T-cell (primary cell): Measurements from ENCODE around the gene KCNK18. TPM values are rescaled to one million over a fixed set of nuclear protein-coding genes. Genes with fewer than 3 reads are reported as not detected.

Experiments used
- ATAC-seq, 4 experiments: fragments of 200-7000 bp in 3 of 4; fragments of 150-1000 bp in 1 of 4; cut with Tn5 transposase; replicated peaks in 1 of 4; 1 replicate in 3 of 4; 2 replicates in 1 of 4; pipeline ENCODE4 v1.10.0; 2021; ENCODE audit warnings: moderate library complexity in 3 of 4, mild to moderate bottlenecking in 2 of 4, moderate number of reproducible peaks in 1 of 4
- CTCF ChIA-PET, 2 donors: fragments of 300-600 bp; sonication (Branson Sonifier 250); formaldehyde crosslinking; loops; one replicate each; lab custom pipeline; 2022; ENCODE audit warnings: antibody characterized with exemption in 2 of 2; lab: Charles Lee
- POLR2A ChIA-PET, 2 donors: fragments of 300-600 bp; sonication (Branson Sonifier 250); formaldehyde crosslinking; loops; one replicate each; lab custom pipeline; 2022; ENCODE audit warnings: antibody characterized with exemption in 2 of 2; lab: Charles Lee
- DNase-seq, 35 experiments: peaks; one replicate each; pipeline versions ENCODE4 v3.0.0 to v3.0.0-alpha.2; 2013 to 2023
- H3K27ac ChIP-seq: one replicate; pipeline ENCODE4 v1.5.1; 2013; ENCODE audit warnings: low read length
- H3K27me3 ChIP-seq, 2 experiments: replicated peaks in 1 of 2; 1 replicate in 1 of 2; 2 replicates in 1 of 2; pipeline versions ENCODE4 v1.6.1 to v1.7.0; 2013; ENCODE audit warnings: low read length in 1 of 2, mixed read lengths in 1 of 2; ENCODE audit not compliant: control insufficient read depth in 2 of 2, insufficient read depth in 2 of 2; ENCODE audit errors: extremely low read depth in 1 of 2
- H3K36me3 ChIP-seq, 2 donors: 1 replicate in 1 of 2; 2 replicates in 1 of 2; pipeline versions ENCODE4 v1.6.1 to v1.7.0; 2013; ENCODE audit warnings: low read length in 1 of 2; ENCODE audit not compliant: control insufficient read depth in 2 of 2, insufficient read depth in 1 of 2; ENCODE audit errors: extremely low read depth in 1 of 2
- H3K4me1 ChIP-seq, 2 experiments: 1 replicate in 1 of 2; 2 replicates in 1 of 2; pipeline versions ENCODE4 v1.6.1 to v1.7.0; 2013; ENCODE audit warnings: low read length in 2 of 2, mixed read lengths in 1 of 2; ENCODE audit not compliant: insufficient read depth in 2 of 2, control insufficient read depth in 1 of 2; ENCODE audit errors: extremely low read depth in 1 of 2
- H3K4me3 ChIP-seq, 2 donors: 1 replicate in 1 of 2; 2 replicates in 1 of 2; pipeline versions ENCODE4 v1.5.1 to v1.7.0; 2013; ENCODE audit warnings: mild to moderate bottlenecking in 2 of 2, low read length in 1 of 2, moderate library complexity in 1 of 2; ENCODE audit not compliant: control insufficient read depth in 1 of 2; ENCODE audit errors: extremely low read depth in 1 of 2
- H3K9me3 ChIP-seq: 2 replicates; pipeline ENCODE4 v1.7.0; 2013
- H3K27ac Mint-ChIP-seq, 2 donors: one replicate each; pipeline ENCODE4 v1.8.0; 2020 to 2021; ENCODE audit warnings: mild to moderate bottlenecking in 2 of 2, mixed read lengths in 2 of 2
- H3K27me3 Mint-ChIP-seq, 2 donors: one replicate each; pipeline ENCODE4 v1.8.0; 2021 to 2022; ENCODE audit warnings: mixed read lengths in 2 of 2
- H3K36me3 Mint-ChIP-seq: one replicate; pipeline ENCODE4 v1.8.0; 2021; ENCODE audit warnings: mixed read lengths
- H3K4me1 Mint-ChIP-seq, 3 donors: one replicate each; pipeline ENCODE4 v1.8.0; 2020 to 2022; ENCODE audit warnings: mixed read lengths in 3 of 3, mild to moderate bottlenecking in 1 of 3
- H3K4me3 Mint-ChIP-seq, 3 donors: one replicate each; pipeline ENCODE4 v1.8.0; 2020 to 2022; ENCODE audit warnings: mild to moderate bottlenecking in 3 of 3, mixed read lengths in 3 of 3, moderate library complexity in 3 of 3
- H3K9me3 Mint-ChIP-seq, 3 donors: one replicate each; pipeline ENCODE4 v1.8.0; 2020 to 2022; ENCODE audit warnings: mixed read lengths in 3 of 3
- WGBS: methylation state at CpG from one replicate; pipeline ENCODE4 v1.1.5; 2013; ENCODE audit warnings: missing lambda C conversion rate; ENCODE audit not compliant: insufficient coverage; 5-methylcytosine and 5-hydroxymethylcytosine counted together
- total RNA-seq, 35 experiments: library from RNA in 6 of 35; stranded (reverse) in 6 of 35; fragments of 120-200 nt in 1 of 35; gene quantifications; one replicate each; pipeline versions ENCODE4 v1.2.1 to v1.2.4 and lab custom pipeline; 2013 to 2026

KCNK18 gene
- total RNA-seq, 5 donors from 2014 or later (not counting 1 experiment from before 2014, with no cell fraction given): not detected

DNA sequence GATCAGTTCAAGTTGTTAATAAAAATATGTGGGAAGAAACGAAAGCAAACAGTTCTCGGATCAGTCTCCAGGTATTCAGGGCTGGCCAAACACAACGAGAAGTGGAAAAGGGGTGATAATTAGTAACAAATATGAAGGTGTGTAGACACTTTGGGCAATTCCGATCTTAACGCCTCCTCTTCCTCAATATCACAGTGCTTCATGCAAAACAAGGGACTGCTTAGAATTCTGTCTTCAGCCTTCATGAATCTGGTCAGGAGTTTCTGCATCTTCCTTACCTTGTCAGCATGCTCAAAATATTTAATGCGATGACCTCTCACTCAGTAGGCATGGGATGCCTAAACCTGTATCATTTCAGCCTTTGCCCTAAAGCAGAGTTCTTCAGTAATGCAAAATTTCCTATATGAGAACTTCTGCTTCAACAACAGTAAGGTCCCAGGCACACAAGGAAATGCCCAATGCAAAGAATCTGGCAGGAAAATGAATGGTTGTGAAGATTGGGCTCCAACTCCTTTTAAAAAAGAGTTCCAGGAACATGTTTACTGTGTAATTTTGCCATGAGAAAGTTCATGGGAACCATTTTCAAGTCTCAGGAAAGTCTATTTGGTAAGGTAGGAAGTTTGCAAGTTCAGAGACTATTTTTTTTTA lies 35.8 kb upstream of the KCNK18 start:
- Histone ChIP-seq H3K4me1 (peaks cover 2 to 29% of the 10 kb centered on the region in 2 experiments), H3K9me3 (no peaks in the 10 kb centered on the region), H3K36me3 (no peaks in the 10 kb centered on the region), H3K27ac (no peak overlapping the region), H3K4me3 (no peak overlapping the region), H3K27me3 (peaks cover 37 to 41% of the 10 kb centered on the region in 2 experiments)
- WGBS: 40% methylated on average over 1 of the region's 6 CpGs
- Mint-ChIP-seq H3K4me3 (peak overlapping the region in 1 of 3 donors; percentile 74), H3K36me3 (no peaks in the 10 kb centered on the region), H3K4me1 (peaks cover 30 to 34% (median 31%) of the 10 kb centered on the region in 3 donors), H3K27me3 (peaks cover 76 to 84% of the 10 kb centered on the region in 2 donors), H3K27ac (peak overlapping the region in 1 of 2 donors; percentile 19), H3K9me3 (no peaks in the 10 kb centered on the region)
- DNase-seq: no peak
- POLR2A ChIA-PET: no interaction called here
- ATAC-seq: no peak
- CTCF ChIA-PET: interaction anchor here in 1 of 2 donors (1.0 kb wide), 1 partner anchor 13 kb away, joined by 4 read pairs; no protein-coding TSS in a partner anchor

- peak overlapping the region; percentile 15 to 74 (median 54) for H3K4me3 Mint-ChIP-seq
- ATAC-seq (peak in 1 of 4 experiments; percentile 23), DNase-seq (no peak)
- peaks cover 78 to 85% of the 10 kb centered on the region in 2 donors for H3K27me3 Mint-ChIP-seq
- no peaks in the 10 kb centered on the region for H3K9me3 Mint-ChIP-seq
- H3K4me1 ChIP-seq: peaks cover 2 to 34% of the 10 kb centered on the region in 2 experiments
- H3K9me3 ChIP-seq: no peaks in the 10 kb centered on the region
- ChIA-PET CTCF (interaction anchor here (0.5 to 2.1 kb wide), 3 partner anchors 12 to 33 kb away, joined by 4 to 11 read pairs (median 4); no protein-coding TSS in a partner anchor), POLR2A (interaction anchor here in 1 of 2 donors (0.6 kb wide), 1 partner anchor 125 kb away, joined by 5 read pairs; no protein-coding TSS in a partner anchor)
- peak overlapping the region in 1 of 2 donors; percentile 10 for H3K27ac Mint-ChIP-seq
- H3K36me3 Mint-ChIP-seq: no peaks in the 10 kb centered on the region
- no peaks in the 10 kb centered on the region for H3K36me3 ChIP-seq
- H3K27ac ChIP-seq: no peak overlapping the region
- WGBS: 6% methylated on average over 33 of the region's 39 CpGs
- H3K27me3 ChIP-seq: peaks cover 33 to 50% of the 10 kb centered on the region in 2 experiments
- H3K4me1 Mint-ChIP-seq: peaks cover 39 to 42% (median 39%) of the 10 kb centered on the region in 3 donors
- H3K4me3 ChIP-seq: no peak overlapping the region
These were observed 34.9 kb upstream of the KCNK18 start for GRCh38 chr10:117162093-117163060.

DNA sequence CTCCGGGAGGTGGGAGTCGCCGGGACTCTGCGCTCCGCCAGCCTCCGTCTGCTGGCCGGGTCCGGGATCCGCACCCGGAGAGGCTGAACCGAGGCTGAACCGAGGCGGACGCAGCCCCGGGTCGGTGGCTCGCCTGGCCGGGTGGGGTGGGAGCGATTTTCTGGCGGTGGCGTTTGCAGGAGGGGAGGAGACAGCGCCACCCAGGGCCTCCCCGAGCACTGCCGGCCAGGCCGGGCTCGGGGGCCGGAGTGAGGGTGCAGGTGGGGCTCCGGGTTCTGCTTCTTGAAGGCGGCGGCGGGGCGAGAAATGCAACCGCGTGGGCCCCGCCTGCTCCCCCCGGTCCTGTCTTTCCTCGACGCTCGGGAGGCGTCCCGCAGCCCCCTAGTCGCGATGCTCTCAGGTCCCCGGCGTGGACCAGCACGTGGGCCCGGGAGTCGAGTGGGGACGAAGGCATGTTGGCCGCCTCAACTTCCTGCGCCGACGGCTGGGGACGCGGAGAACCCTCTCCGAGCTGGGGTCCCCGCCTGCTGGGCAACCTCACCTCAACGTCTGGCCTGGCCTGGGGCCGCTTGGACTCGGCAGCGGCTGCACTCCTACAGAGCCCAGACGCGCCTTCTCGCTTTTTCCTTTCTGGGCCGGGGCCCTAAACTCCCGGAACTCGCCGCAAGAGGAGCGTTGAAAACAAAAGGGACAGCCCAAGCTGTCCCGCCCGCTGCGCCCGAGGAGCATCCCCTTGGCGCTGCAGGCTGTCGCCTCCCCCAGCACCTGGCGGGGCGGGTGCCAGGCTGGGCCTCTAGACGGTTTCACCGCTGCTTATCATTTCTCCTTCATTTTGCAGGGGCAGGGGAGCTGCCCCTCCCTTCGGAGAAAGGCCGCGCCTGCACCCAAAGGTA lies 34.0 kb upstream of the KCNK18 start:
- H3K36me3 Mint-ChIP-seq: no peaks in the 10 kb centered on the region
- ATAC-seq: no peak
- CTCF ChIA-PET: interaction anchor here in 1 of 2 donors (1.3 to 2.1 kb wide), 2 partner anchors 11 to 367 kb away, joined by 3 to 11 read pairs; no protein-coding TSS in a partner anchor
- Histone ChIP-seq H3K4me1 (peaks cover 2 to 44% of the 10 kb centered on the region in 2 experiments), H3K9me3 (no peaks in the 10 kb centered on the region), H3K27me3 (peaks cover 32 to 57% of the 10 kb centered on the region in 2 experiments), H3K36me3 (no peaks in the 10 kb centered on the region), H3K4me3 (peak overlapping the region in 1 of 2 donors; percentile 32), H3K27ac (no peak overlapping the region)
- H3K27ac Mint-ChIP-seq: no peak overlapping the region
- DNase-seq: no peak
- H3K9me3 Mint-ChIP-seq: no peaks in the 10 kb centered on the region
- H3K4me1 Mint-ChIP-seq: peaks cover 43 to 47% (median 44%) of the 10 kb centered on the region in 3 donors
- H3K4me3 Mint-ChIP-seq: peak overlapping the region in 1 of 3 donors; percentile 74
- 3% methylated on average over 82 of the region's 82 CpGs for WGBS
- POLR2A ChIA-PET: interaction anchor here in 1 of 2 donors (0.6 kb wide), 1 partner anchor 126 kb away, joined by 5 read pairs; no protein-coding TSS in a partner anchor
- H3K27me3 Mint-ChIP-seq: peaks cover 72 to 83% of the 10 kb centered on the region in 2 donors

DNA sequence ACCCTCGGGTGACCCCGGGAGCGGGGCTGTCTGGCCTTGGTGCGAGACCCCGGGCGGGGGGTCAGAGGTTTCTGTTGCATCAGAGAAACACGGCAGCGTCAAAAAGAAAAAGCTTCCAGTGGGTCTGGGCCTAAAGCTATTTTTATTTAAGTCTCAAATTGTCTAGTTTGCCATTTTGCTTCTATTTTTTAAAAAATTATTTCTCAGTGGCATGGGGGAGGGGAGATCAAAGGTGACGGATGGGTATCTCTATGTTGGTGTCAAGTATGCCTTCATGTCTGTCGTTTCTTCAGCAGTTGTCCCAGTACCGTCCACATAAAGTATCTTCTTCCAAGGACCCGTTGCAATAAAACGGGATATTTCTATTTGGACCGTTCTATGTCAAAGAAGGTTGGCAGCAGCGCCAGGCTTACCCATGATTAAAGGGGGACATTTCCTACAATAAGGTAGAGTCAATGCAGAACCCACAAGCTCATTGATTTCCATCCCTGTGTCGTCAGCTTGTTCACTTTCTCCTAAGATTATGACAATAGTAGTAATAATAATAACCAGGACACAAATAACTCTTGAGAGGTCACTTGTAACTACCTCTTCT lies 33.2 kb upstream of the KCNK18 start:
- peaks cover 44 to 53% (median 49%) of the 10 kb centered on the region in 3 donors for H3K4me1 Mint-ChIP-seq
- ATAC-seq (no peak), DNase-seq (no peak)
- POLR2A ChIA-PET: no interaction called here
- Histone ChIP-seq H3K27ac (no peak overlapping the region), H3K4me3 (peak overlapping the region in 1 of 2 donors; percentile 32), H3K27me3 (peaks cover 32 to 63% of the 10 kb centered on the region in 2 experiments), H3K36me3 (no peaks in the 10 kb centered on the region), H3K4me1 (peaks cover 2 to 51% of the 10 kb centered on the region in 2 experiments), H3K9me3 (no peaks in the 10 kb centered on the region)
- no peak overlapping the region for H3K27ac Mint-ChIP-seq
- peaks cover 69 to 84% of the 10 kb centered on the region in 2 donors for H3K27me3 Mint-ChIP-seq
- H3K4me3 Mint-ChIP-seq: peak overlapping the region in 1 of 3 donors; percentile 51
- no peaks in the 10 kb centered on the region for H3K36me3 Mint-ChIP-seq
- 10% methylated on average over 6 of the region's 16 CpGs for WGBS
- H3K9me3 Mint-ChIP-seq: no peaks in the 10 kb centered on the region
- CTCF ChIA-PET: interaction anchor here in 1 of 2 donors (1.3 to 2.1 kb wide), 2 partner anchors 11 to 368 kb away, joined by 3 to 11 read pairs; no protein-coding TSS in a partner anchor
